Hepatocyte (in vitro differentiated cells): Measurements from ENCODE around the gene ADAMTS12. TPM values are rescaled to one million over a fixed set of nuclear protein-coding genes. Genes with fewer than 3 reads are reported as not detected.

Experiments
- DNase-seq: peaks from one replicate; pipeline ENCODE4 v3.0.0-alpha.2; 2016; ENCODE audit warnings: low spot score
- H2AFZ ChIP-seq: fragments of 200-600 bp; sonication (generic); 2 replicates; pipeline ENCODE4 v1.6.0; 2016; ENCODE audit warnings: antibody characterized with exemption, mild to moderate bottlenecking
- H3K27ac ChIP-seq: fragments of 200-600 bp; sonication (generic); 2 replicates; pipeline ENCODE4 v1.5.1; 2016; ENCODE audit warnings: mild to moderate bottlenecking
- H3K27me3 ChIP-seq: fragments of 200-600 bp; sonication (generic); 2 replicates; pipeline ENCODE4 v1.6.1; 2016
- H3K36me3 ChIP-seq: fragments of 200-600 bp; sonication (generic); replicated peaks from 2 replicates; pipeline ENCODE4 v1.5.1; 2016; ENCODE audit warnings: low read depth; ENCODE audit not compliant: insufficient read depth
- H3K4me1 ChIP-seq: fragments of 200-600 bp; sonication (generic); 2 replicates; pipeline ENCODE4 v1.5.1; 2016; ENCODE audit warnings: mild to moderate bottlenecking, moderate library complexity; ENCODE audit not compliant: insufficient read depth
- H3K4me2 ChIP-seq: fragments of 200-600 bp; sonication (generic); 2 replicates; pipeline ENCODE4 v1.6.0; 2016
- H3K4me3 ChIP-seq: fragments of 200-600 bp; sonication (generic); 2 replicates; pipeline ENCODE4 v1.5.1; 2016; ENCODE audit warnings: mild to moderate bottlenecking
- H3K79me2 ChIP-seq: fragments of 200-600 bp; sonication (generic); 2 replicates; pipeline ENCODE4 v1.6.0; 2017; ENCODE audit warnings: mild to moderate bottlenecking
- H3K9me2 ChIP-seq: fragments of 200-600 bp; sonication (generic); replicated peaks from 2 replicates; pipeline ENCODE4 v1.6.0; 2017; ENCODE audit warnings: mild to moderate bottlenecking; ENCODE audit not compliant: insufficient read depth
- H3K9me3 ChIP-seq: fragments of 200-600 bp; sonication (generic); 2 replicates; pipeline ENCODE4 v1.5.1; 2016; ENCODE audit warnings: low read depth, mild to moderate bottlenecking
- H4K20me1 ChIP-seq: fragments of 200-600 bp; sonication (generic); 2 replicates; pipeline ENCODE4 v1.6.0; 2016; ENCODE audit warnings: mild to moderate bottlenecking; ENCODE audit not compliant: insufficient read depth, poor library complexity, severe bottlenecking
- EZH2 ChIP-seq: fragments of 200-600 bp; sonication (generic); IDR thresholded peaks from 2 replicates; pipeline ENCODE4 v1.6.1; 2016; ENCODE audit warnings: antibody characterized with exemption, mild to moderate bottlenecking, borderline replicate concordance
- EZH2phosphoT487 ChIP-seq: fragments of 200-600 bp; sonication (generic); IDR thresholded peaks from one replicate; pipeline ENCODE4 v1.6.1; 2018; ENCODE audit warnings: antibody characterized with exemption, mild to moderate bottlenecking, low read depth, moderate library complexity; ENCODE audit not compliant: unreplicated experiment, severe bottlenecking
- WGBS: methylation state at CpG from one replicate; pipeline ENCODE4 v1.1.6; 2016; ENCODE audit warnings: low lambda C conversion rate; ENCODE audit errors: missing lambda C conversion rate; 5-methylcytosine and 5-hydroxymethylcytosine counted together
- polyA plus RNA-seq: library from polyadenylated mRNA; unstranded; fragments of >200 nt; fragmentation: Nextera tagmentation; extraction: Ambion mirVana; gene quantifications from 2 replicates; pipeline ENCODE4 v1.2.1, GENCODE V29; 2016
- total RNA-seq: library from RNA; depleted of rRNA; stranded (reverse); fragments of >200 nt; gene quantifications from 2 replicates; pipeline ENCODE4 v1.2.3, GENCODE V29; 2014
- TF ChIP-seq, protein P1 (sequence below): fragments of 200-600 bp; sonication (generic); IDR thresholded peaks from 2 replicates; pipeline ENCODE4 v1.5.1; 2016; ENCODE audit warnings: antibody characterized with exemption, mild to moderate bottlenecking; ENCODE audit not compliant: poor library complexity

Gene ADAMTS12
- total and polyA plus RNA-seq, 2 experiments from 2014 or later = 3.2 to 8.9 TPM

DNA sequence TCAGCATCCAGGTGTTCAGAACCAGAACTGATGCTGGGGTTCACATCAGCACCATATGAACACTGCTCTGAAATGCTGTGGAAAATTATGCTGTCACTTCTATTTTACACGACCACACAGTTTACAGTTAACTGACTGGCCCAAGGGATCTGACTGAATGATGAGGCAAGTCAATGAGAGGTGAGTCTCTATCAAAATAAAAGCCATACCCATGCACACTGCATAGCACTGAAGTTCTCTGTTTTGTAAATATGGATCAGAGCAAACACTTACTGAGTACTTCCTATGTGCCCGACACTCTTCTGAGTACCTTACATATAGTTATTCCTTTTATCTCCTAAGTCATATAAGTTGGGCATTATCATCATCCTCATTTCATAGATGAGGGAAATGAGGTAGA is 328.3 kb downstream of the ADAMTS12 start:
- TF ChIP-seq EZH2phosphoT487 (no peak), EZH2 (no peak)
- TF ChIP-seq, protein P1, sequence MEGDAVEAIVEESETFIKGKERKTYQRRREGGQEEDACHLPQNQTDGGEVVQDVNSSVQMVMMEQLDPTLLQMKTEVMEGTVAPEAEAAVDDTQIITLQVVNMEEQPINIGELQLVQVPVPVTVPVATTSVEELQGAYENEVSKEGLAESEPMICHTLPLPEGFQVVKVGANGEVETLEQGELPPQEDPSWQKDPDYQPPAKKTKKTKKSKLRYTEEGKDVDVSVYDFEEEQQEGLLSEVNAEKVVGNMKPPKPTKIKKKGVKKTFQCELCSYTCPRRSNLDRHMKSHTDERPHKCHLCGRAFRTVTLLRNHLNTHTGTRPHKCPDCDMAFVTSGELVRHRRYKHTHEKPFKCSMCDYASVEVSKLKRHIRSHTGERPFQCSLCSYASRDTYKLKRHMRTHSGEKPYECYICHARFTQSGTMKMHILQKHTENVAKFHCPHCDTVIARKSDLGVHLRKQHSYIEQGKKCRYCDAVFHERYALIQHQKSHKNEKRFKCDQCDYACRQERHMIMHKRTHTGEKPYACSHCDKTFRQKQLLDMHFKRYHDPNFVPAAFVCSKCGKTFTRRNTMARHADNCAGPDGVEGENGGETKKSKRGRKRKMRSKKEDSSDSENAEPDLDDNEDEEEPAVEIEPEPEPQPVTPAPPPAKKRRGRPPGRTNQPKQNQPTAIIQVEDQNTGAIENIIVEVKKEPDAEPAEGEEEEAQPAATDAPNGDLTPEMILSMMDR = no peak
- Histone ChIP-seq H3K79me2 (no peaks in the 10 kb centered on the region), H3K27ac (no peak overlapping the region), H3K4me1 (no peaks in the 10 kb centered on the region), H2AFZ (no peak overlapping the region), H3K4me3 (no peak overlapping the region), H3K4me2 (no peak overlapping the region), H3K36me3 (no peaks in the 10 kb centered on the region), H3K27me3 (no peaks in the 10 kb centered on the region), H4K20me1 (no peaks in the 10 kb centered on the region), H3K9me2 (no peaks in the 10 kb centered on the region), H3K9me3 (no peaks in the 10 kb centered on the region)
- 87% methylated on average over 2 of the region's 2 CpGs for WGBS
- DNase-seq = no peak

DNA sequence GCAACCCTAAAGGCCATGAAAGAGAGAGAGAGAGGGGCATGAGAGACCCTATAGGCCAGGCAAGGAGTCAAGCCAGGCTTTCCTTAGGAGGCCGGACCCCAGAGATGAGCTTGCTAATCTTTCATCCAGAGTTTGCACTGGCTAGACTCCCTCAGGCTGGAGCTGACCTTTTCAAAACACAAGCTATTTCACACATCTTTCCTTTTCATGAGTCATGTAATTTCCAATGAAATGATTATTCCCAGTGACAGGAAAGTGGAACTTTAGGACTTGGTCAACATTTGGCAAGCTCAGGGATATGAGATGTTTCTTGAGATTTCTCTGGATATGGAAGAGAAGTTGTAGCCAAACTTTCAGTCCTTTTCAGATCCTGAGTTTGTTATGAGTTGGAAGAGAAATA is 333.3 kb downstream of the ADAMTS12 start:
- WGBS = 85% methylated on average over 1 of the region's 1 CpG
- H3K36me3 ChIP-seq = no peaks in the 10 kb centered on the region
- no peak for DNase-seq

DNA sequence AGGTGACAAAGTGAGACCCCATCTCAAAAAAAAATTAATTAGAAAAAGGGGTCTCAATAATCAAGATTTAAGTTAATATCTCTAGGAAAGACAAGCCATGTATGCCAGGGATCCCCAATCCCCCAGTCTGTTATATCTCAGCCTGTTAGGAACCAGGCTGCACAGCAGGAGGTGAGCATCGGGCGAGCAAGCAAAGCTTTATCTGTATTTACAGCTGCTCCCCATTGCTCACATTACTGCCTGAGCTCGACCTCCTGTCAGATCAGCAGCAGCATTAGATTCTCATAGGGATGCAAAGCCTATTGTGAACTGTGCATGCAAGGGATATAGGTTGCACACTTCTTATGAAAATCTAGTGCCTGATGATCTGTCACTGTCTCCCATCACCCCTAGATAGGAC is 334.2 kb downstream of the ADAMTS12 start:
- no peaks in the 10 kb centered on the region for H3K9me2 ChIP-seq
- H3K4me1 ChIP-seq = no peaks in the 10 kb centered on the region
- H3K36me3 ChIP-seq = no peaks in the 10 kb centered on the region
- H3K27ac ChIP-seq = no peak overlapping the region
- WGBS = 86% methylated on average over 3 of the region's 3 CpGs
- TF ChIP-seq, protein P1 = no peak
- TF ChIP-seq EZH2phosphoT487 = no peak
- no peak for TF ChIP-seq EZH2
- no peak overlapping the region for H3K4me2 ChIP-seq
- no peaks in the 10 kb centered on the region for H3K27me3 ChIP-seq
- no peak for DNase-seq
- H2AFZ ChIP-seq = no peak overlapping the region
- no peak overlapping the region for H3K4me3 ChIP-seq
- H3K9me3 ChIP-seq = no peaks in the 10 kb centered on the region
- no peaks in the 10 kb centered on the region for H4K20me1 ChIP-seq
- H3K79me2 ChIP-seq = no peaks in the 10 kb centered on the region

More for the DNA sequence above, 333.3 kb downstream of the ADAMTS12 start:
- no peaks in the 10 kb centered on the region for H3K27me3 ChIP-seq
- H3K9me3 ChIP-seq = no peaks in the 10 kb centered on the region
- TF ChIP-seq EZH2phosphoT487 = no peak
- TF ChIP-seq, protein P1 = no peak
- TF ChIP-seq EZH2 = no peak
- no peak overlapping the region for H3K4me3 ChIP-seq
- H4K20me1 ChIP-seq = no peaks in the 10 kb centered on the region
- H3K9me2 ChIP-seq = no peaks in the 10 kb centered on the region
- no peak overlapping the region for H2AFZ ChIP-seq
- H3K27ac ChIP-seq = no peak overlapping the region
- no peaks in the 10 kb centered on the region for H3K79me2 ChIP-seq
- H3K4me2 ChIP-seq = no peak overlapping the region
- no peaks in the 10 kb centered on the region for H3K4me1 ChIP-seq
